ENCODE results near the gene MPI. TPM values are rescaled to one million over a fixed set of nuclear protein-coding genes. Genes with fewer than 3 reads are reported as not detected.

Gene MPI
- polyA plus RNA-seq, 1 of the 3 experiments (the other 2 are of a cell fraction): 58.2 TPM

DNA sequence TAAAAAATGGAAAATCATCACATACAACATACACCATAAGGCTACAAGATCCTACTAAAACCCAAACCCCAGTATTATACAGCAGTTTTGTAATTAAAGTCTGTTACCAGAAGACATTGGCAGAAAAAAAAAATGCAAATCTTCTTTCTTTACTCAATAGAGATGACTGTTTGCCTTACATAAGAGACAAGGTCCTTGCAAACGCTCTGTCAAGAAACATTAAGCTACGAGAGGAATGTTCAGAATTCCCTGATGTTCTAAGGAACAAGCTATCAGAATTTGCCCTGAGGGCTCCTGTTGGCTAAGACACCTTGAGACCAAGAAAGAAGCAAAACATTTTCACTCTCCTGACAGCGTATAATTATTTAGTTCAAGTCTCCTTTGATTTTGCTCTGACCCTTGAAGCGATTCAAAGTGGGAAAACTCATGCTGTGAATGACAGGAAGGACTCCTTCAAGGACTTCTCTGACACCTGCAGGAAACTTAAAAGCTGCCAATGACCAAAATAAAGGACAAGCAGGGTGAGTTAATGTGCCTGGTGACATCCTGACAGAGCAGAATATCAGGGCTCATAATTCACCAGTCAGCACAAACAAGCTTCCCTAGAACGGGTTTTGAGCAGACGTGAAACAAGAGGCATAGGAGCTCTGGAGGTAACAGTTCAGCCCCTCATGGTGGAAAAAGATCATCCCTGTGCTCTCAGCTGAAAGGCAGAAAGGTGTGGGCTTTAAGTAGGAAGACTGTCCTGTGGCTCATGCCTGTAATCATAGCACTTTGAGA, 19.2 kb upstream of the MPI start (continued):
- TF ChIP-seq EZH2phosphoT487 (IDR thresholded peaks at IDR 0.05; ENCODE audit: borderline replicate concordance, low read depth): no peak
- no peak for TF ChIP-seq CHD2 (IDR thresholded peaks at IDR 0.05; ENCODE audit: low read length, partially characterized antibody)
- TF ChIP-seq JUND (IDR thresholded peaks at IDR 0.05): no peak
- TF ChIP-seq FOXM1 (IDR thresholded peaks at IDR 0.05; ENCODE audit: low read depth): no peak
- TF ChIP-seq TAF1 (IDR thresholded peaks at IDR 0.05; ENCODE audit: borderline replicate concordance, low read depth, low read length): no peak
- no peak for TF ChIP-seq NRF1 (IDR thresholded peaks at IDR 0.05; ENCODE audit: low read depth, low read length)

DNA sequence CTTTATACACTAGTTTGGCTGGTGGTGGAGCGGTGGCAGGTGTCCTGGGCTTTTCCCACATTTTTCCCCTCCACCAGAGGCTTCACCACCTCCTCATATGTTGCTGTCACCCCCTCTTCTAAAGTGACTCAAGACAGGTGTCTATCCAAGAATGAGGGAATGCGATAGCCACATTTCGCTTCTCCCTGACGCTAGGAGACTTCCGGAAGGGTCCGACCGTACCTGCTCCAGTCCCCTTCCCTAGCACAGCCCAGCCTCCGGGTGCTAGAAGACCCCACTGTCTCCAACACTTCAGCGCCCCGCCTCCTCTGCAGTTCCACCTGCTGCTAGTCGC, 17.2 kb upstream of the MPI start:
- peaks cover 30% of the 10 kb centered on the region for H4K20me1 ChIP-seq (ENCODE audit: insufficient read depth)
- peak overlapping the region; percentile 90 for H3K4me2 ChIP-seq
- POLR2A ChIA-PET: interaction anchor here (1.1 to 1.7 kb wide), 2 partner anchors 10 to 29 kb away, joined by 3 to 7 read pairs; no protein-coding TSS in a partner anchor
- peak overlapping the region; percentile 80 to 84; a peak in 2 of 4 replicates for H3K27ac ChIP-seq (ENCODE audit: low read depth in 2 of 2, low read length in 1 of 2)
- H3K9me2 ChIP-seq: no peaks in the 10 kb centered on the region
- CTCF ChIA-PET: interaction anchor here (2.2 kb wide), 1 partner anchor 29 kb away, joined by 9 read pairs; no protein-coding TSS in a partner anchor
- peaks cover 52% of the 10 kb centered on the region for H3K79me2 ChIP-seq (ENCODE audit: insufficient read depth)
- no peaks in the 10 kb centered on the region for H3K9me3 ChIP-seq
- no peaks in the 10 kb centered on the region for H3K27me3 ChIP-seq (ENCODE audit: insufficient read depth)
- H3K36me3 ChIP-seq (replicated peaks in 1 of 2; ENCODE audit: control insufficient read depth in 1 of 2, insufficient read depth in 2 of 2, low read length in 1 of 2): peaks cover 5 to 8% of the 10 kb centered on the region in 2 experiments
- peak overlapping the region; percentile 84 for H3K9ac ChIP-seq
- peaks cover 10 to 20% of the 10 kb centered on the region in 2 experiments; a peak in 2 of 4 replicates for H3K4me1 ChIP-seq (ENCODE audit: control insufficient read depth in 1 of 2, insufficient read depth in 2 of 2, low read depth in 1 of 2, low read length in 1 of 2)
- TF ChIP-seq POLR2AphosphoS5 (IDR thresholded peaks at IDR 0.05; ENCODE audit: low read depth, low read length) (no peak), FOXM1 (IDR thresholded peaks at IDR 0.05; ENCODE audit: low read depth) (no peak), TEAD4 (IDR thresholded peaks at IDR 0.05; ENCODE audit: borderline replicate concordance, insufficient read depth) (no peak), SIN3A (IDR thresholded peaks at IDR 0.05; ENCODE audit: borderline replicate concordance, low read depth, low read length) (no peak)
- TF ChIP-seq, protein P1, sequence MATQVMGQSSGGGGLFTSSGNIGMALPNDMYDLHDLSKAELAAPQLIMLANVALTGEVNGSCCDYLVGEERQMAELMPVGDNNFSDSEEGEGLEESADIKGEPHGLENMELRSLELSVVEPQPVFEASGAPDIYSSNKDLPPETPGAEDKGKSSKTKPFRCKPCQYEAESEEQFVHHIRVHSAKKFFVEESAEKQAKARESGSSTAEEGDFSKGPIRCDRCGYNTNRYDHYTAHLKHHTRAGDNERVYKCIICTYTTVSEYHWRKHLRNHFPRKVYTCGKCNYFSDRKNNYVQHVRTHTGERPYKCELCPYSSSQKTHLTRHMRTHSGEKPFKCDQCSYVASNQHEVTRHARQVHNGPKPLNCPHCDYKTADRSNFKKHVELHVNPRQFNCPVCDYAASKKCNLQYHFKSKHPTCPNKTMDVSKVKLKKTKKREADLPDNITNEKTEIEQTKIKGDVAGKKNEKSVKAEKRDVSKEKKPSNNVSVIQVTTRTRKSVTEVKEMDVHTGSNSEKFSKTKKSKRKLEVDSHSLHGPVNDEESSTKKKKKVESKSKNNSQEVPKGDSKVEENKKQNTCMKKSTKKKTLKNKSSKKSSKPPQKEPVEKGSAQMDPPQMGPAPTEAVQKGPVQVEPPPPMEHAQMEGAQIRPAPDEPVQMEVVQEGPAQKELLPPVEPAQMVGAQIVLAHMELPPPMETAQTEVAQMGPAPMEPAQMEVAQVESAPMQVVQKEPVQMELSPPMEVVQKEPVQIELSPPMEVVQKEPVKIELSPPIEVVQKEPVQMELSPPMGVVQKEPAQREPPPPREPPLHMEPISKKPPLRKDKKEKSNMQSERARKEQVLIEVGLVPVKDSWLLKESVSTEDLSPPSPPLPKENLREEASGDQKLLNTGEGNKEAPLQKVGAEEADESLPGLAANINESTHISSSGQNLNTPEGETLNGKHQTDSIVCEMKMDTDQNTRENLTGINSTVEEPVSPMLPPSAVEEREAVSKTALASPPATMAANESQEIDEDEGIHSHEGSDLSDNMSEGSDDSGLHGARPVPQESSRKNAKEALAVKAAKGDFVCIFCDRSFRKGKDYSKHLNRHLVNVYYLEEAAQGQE (IDR thresholded peaks at IDR 0.05; ENCODE audit: low read depth, low read length): no peak
- TF ChIP-seq, protein P2, sequence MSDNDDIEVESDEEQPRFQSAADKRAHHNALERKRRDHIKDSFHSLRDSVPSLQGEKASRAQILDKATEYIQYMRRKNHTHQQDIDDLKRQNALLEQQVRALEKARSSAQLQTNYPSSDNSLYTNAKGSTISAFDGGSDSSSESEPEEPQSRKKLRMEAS (IDR thresholded peaks at IDR 0.05; ENCODE audit: low read depth): no peak
- no peak for DNase-seq
- H3F3A ChIP-seq (replicated peaks; ENCODE audit: insufficient read depth): no peaks in the 10 kb centered on the region
- H2AFZ ChIP-seq (ENCODE audit: low read depth): no peak overlapping the region; the same call in 1 of the 2 replicates
- H3K4me3 ChIP-seq (ENCODE audit: low read depth in 2 of 2, low read length in 1 of 2): peak overlapping the region; percentile 72 to 88
- 2% methylated on average over 11 of the region's 11 CpGs for WGBS (ENCODE audit: low lambda C conversion rate)

All from SK-N-SH (cell line).